Measurements from ENCODE around the gene TEF. TPM values are rescaled to one million over a fixed set of nuclear protein-coding genes. Genes with fewer than 3 reads are reported as not detected.
"Not testable (repeated sequence)": the region's sequence is repeated elsewhere in the genome, so short reads cannot be mapped to it uniquely, and the experiment has no call there.

The TEF gene
- total RNA-seq, 1 donor from 2014 or later: 26.3 TPM

DNA sequence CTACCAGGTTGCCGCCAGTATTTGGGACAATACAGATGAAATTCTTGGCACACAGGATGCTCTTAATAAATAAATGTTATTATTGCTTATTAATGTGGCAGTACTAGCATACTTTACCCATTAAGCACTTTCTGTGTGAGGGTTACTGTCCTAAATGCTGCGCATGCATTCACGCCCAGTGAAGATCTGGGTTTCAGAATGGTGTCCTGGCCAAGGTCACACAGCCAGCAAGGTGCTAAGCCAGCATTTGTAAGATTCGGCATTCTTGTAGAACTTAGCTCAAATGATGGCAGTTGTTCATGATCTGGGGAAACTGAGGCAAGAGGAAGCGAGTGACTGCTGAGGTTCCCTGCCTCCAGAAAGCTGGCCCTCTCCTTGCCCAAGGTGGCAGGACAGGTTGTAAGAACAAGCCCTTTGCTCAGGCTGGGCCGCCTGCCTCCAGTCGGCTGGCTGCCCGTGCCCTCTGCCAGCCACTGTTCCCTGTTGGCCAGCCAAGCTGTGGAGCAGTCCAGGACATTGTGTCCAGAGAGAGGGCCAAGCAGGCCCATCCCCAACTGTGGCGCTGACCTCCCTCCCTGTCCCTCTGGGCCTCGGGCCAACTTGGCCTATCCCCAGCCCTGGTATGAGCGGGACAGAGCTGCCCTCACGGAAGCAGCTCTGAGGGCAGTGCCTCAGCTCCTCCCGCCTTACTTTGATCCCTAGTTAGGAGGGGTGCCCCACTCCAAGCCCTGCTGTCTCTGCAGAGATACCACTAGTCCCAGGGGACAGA, 36.1 kb downstream of the TEF start:
- DNase-seq (ENCODE audit: low spot score): peak; percentile 100
- peak; percentile 57 for ATAC-seq

DNA sequence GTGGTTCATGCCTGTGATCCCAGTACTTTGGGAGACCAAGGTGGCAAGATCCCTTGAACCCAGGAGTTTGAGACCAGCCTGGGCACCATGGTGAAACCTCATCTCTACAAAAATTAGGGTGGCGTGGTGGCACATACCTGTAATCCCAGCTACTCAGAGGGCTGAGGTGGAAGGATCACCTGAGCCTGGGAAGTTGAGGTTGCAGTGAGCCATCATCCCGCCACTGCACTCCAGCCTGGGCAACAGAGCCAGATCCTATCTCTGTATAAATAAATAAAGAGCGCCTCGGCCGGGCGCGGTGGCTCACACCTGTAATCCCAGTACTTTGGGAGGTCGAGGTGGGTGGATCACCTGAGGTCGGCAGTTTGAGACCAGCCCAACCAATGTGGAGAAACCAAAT, 37.0 kb downstream of the TEF start:
- no peak for ATAC-seq
- no peak for DNase-seq (ENCODE audit: low spot score)

DNA sequence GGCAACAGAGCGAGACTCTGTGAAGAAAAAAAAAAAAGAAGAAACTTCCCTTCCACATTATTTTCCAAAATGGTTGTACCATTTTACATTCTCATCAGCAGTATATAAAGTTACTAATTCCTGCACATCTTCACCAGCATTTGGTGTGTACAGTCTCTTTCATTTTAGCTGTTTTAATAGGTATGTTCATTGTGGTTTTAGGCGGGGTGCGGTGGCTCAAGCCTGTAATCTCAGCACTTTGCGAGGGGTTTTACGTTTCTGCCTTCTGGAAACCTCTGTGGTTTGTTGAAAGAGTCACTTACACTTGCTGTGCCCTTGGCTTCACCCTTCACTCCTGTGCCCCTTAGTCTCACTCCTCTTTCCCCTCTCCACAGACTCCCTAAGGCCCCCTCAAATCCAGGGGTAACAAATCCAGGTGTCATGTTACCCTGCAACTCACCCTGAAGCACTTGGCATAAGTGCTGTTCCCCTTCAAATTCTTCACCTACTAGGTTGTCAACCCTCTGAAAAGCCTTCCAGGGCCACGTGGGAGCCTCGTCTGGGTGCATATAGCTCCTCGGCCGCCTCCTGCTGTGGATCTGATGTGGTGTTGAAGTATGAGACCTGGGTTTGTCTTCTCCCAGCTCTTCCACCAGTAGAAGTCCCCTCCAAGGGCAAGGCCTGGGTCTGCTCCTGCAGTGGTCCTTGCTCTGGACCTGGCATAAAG, 44.1 kb downstream of the TEF start:
- no peak for ATAC-seq
- no peak for DNase-seq (ENCODE audit: low spot score)

DNA sequence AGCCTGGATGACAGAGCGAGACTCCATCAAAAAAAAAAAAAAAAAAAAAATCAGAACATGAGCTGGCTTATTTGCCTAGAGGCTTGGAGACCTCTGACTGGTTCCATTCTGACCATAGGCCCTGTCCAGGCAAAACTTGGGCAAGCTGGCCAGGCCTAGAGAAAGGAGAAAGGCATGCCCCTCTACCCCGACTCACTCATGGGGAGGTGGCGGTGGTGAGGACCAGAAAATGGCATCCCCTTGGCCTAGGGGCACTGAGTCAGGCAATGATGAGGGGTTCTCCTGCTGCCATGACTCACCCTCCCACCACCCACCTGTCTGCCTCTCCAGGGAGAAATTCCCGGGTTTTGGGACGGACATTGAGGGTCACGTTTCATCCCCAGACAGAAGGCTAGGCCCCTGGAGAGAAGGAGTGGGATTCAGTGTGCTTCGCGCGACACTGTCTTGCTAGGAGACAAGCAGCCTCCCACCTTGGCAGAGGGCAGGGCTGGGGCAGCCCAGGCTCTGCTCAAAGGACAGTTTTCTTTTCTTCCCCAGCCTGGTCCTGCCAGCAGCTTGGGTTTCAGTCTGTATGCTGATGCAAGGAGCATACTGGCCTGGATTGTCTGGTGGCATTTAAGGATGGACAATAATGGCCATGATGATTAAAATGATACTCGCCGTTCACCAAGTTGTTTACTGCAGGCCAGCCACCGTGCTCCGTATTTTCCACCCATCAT, 47.6 kb downstream of the TEF start:
- peak; percentile 32 for ATAC-seq
- DNase-seq (ENCODE audit: low spot score): no peak

DNA sequence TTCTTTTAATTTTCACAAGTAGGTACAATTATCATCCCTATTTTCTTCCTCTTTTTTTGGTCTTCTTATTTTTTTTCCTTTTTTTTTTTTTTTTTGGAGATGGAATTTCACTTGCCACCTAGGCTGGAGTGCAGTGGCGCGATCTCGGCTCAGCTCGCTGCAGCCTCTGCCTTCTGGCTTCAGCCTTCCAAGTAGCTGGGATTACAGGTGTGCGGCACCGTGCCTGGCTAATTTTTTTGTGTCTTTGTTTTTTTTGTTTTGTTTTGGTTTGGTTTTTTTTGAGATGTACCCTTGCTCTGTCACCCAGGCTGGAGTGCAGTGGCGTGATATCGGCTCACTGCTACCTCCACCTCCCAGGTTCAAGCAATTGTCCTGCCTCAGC, 48.2 kb downstream of the TEF start:
- DNase-seq (ENCODE audit: low spot score): no peak
- ATAC-seq: no peak

DNA sequence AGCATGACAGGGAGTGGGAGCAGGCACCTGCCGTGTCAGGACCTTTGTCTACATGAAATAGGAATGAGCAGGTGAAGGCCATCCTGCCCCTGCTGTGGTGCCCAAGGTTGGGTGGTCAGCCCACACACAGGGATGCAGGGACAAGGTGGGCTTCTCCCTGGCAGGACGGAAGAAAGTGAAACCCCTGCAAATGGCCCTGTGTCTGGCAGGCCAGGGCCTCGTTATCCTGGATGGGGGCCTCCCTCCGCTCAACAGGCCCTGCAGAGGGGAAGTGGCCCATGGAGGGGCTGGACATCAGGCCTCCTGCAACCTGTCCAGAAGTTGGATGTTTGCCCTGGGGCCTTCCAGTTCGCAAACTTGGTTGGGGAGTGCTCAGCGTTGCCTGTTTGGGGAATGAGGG, 49.9 kb downstream of the TEF start:
- ATAC-seq (no peak), DNase-seq (ENCODE audit: low spot score) (no peak)

DNA sequence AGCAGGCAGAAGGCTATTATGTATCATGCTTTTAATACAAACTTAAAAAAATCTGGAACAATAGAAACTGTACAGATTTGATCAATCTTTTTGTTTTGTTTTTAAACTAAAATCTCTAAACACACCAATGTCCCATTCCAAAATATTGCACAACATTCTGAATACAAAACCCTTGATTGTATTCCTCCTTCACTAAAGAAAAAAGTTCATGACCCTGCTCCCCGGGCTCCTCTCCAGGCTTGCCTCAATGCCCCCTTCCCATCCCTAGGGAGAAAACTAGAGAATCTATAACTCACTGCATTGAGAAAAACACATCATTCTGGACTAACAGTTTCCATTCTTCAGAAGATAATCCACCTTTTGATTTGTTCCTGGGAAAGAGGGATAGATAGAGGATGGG, 51.7 kb downstream of the TEF start:
- not testable (repeated sequence) for DNase-seq (ENCODE audit: low spot score); ATAC-seq

DNA sequence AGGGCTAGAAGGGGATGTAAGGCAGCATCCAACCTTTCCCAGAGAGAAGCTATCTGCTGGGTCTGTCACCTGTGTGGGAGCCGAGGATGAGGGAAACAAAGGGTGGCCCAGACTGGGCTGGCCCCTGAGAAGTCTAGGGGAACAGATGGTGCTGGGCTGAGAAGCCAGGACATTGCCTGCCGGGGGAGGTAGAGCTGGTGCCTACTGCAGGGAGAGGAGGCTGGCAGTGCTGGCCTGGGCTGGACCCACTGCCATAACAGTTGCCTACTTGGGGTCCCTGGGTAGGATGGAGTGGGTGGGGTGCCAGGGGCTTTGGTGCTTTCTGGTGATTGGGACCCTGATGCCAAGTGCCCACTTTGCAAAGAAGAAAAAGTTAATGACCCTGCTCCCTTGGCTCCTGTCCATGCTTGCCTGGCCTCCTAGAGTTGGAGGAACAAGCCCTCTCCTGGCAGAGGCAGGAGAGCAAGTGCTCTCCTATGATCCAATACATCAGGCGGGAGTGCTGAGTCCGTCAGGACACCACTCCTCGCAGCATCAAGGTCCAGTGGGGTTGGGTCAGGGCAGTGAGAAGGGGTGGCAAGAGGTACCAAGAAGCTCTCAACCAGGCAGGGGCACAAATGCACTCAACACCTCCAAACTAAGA, 52.7 kb downstream of the TEF start:
- ATAC-seq: peak; percentile 56

DNA sequence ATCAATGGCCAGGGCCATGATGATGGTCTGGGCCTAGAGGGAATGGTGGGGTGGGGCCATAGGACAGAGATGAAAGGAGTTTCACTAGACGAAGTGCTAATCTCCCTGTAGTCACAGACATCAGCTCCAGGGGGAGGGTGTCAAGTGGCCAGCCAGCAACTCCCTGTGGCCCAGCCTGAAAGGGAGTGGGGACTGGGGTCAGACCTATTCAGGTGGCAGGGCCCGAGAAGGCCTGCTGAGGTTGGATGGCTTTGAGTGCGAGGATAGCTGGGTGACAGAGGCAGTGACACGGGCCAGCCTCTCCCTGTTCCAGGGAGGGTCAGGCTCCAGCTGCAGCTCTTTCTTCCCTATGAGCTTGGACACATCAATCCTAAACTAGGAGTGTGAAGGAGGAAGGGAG, 53.8 kb downstream of the TEF start:
- peak; percentile 2 for ATAC-seq
- no peak for DNase-seq (ENCODE audit: low spot score)

More for the DNA sequence above, 52.7 kb downstream of the TEF start:
- not testable (repeated sequence) for DNase-seq (ENCODE audit: low spot score)

DNA sequence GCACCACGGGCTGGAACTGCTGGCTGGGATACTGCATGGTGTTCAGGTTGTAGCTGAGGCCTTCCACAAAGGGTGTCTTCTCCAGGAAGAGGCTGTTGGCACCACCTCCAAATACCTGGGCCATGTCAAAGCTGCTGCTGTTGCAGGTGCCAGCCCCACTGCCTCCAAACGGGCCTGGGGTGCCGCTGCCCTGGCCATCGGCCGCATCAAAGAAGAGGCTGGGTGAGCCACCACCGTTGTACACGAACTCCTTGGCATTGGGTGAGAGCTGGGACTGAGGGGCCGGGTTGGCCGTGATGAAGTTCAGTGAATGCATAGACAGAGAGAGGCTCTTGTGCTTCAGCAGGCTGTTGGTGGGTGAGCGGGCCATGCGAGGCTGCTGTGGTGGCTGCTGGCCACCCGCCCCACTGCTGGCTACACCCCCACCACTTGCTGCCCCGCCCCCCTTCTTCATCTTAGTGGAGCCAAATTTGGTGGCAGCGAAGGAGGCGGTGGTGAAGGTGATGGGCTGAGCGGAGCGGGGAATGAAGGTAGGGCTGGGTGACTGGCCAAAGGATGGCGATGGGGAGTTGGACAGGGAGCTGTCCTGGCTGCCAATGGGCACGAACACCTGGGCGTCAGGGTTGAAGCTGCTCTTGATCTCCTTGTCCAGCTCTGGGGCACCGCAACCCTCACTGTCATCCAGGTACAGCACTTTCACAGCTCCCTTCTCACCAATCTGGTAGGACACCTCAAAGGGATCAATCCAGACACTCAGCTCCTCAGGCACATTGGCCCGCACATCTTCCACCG, 54.8 kb downstream of the TEF start:
- DNase-seq (ENCODE audit: low spot score) (no peak), ATAC-seq (peak; percentile 19)

DNA sequence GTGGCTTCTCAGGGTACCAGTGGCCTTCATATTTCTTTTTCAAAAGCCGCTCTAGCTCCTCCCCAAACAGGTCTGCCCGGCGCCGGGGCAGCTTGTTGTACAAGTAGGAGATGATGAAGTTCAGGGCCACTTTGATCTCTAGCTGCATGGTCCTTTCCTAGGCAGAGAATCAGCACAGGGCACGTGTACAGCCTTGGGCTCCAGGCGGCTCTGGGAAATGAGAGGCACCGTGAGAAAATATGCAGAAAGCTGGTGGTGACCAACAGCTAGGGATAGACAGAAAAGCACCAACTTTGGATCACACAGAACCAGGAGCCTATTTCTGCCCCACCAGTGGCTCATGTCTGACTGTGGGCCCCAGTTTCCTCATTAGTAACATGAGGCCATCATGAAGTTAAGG, 55.5 kb downstream of the TEF start:
- ATAC-seq: no peak
- DNase-seq (ENCODE audit: low spot score): no peak

DNA sequence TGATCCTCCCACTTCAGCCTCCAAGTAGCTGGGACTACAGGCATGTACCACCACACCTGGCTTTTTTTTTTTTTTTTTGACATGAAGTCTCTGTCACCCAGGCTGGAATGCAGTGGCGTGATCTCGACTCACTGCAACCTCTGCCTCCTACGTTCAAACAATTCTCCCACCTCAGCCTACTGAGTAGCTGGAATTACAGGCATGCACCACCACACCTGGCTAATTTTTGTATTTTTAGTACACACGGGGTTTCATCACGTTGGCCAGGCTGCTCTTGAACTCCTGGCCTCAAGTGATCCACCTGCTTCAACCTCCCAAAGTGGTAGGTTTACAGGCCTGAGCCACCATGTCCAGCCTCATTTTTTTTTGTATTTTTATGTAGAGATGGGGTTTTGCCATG, 58.8 kb downstream of the TEF start:
- DNase-seq (ENCODE audit: low spot score); ATAC-seq: not testable (repeated sequence)

DNA sequence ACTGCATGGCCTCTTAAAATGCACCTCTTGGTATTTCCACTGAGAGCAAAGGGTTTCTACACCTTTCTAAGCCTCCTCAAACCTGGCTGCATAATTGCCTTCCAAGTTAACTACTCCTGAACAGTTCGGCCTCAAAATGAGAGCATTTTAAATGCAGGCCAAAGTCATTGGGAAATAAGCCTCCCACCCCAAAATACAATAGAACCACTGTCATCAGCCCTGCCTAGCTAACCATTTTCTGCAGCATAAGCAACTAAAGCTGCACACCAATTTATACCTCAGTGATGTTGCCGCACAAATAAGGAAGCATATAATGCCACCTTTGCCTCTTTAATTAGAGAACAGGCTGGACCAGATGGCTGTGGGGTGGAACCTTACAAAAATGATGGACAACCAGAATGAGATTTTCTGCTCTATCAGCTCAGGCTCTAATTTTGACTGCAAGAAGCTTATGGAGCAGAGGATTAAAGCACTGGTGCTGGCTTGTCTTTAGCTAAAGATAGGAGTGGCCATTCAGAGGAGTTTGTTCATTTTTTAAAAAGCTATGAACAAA, 60.6 kb downstream of the TEF start:
- DNase-seq (ENCODE audit: low spot score): no peak
- no peak for ATAC-seq

DNA sequence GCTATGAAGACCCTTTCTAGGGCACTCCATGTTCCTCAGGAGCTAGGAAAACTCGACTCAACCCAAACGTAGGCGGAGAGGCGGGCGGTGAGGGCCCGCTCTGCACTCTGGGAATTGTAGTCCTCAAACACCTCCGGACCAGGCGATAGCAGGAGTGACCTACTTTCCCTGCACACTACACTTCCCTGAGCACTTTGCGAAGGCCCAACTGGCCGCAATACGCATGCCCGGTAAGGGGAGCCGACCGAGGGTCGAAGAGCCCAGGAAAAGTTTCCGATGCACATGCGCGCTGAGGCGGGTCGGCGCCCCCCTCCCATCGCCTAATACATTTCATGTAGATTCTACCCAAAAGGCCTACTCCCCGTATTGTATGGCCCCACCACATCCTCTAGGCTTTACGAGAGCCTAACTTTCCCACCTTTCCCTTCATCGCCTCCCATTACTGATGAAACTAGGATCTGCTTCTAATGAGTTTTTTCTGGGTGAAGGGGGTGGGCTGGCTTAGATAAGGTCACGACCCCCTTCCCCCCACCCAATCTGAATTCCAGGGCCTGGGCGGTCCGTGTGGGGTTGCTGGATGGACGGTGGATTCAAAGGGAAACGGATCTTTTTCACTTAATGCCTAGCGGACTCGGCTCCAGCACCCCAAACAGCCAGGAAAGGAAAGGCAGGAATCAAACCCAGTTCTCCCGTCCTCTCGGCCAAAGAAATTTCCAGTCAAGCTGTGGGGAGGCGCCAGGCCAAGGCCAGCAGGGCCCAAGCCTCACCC, 62.8 kb downstream of the TEF start:
- ATAC-seq (peak; percentile 53), DNase-seq (ENCODE audit: low spot score) (peak; percentile 92)

DNA sequence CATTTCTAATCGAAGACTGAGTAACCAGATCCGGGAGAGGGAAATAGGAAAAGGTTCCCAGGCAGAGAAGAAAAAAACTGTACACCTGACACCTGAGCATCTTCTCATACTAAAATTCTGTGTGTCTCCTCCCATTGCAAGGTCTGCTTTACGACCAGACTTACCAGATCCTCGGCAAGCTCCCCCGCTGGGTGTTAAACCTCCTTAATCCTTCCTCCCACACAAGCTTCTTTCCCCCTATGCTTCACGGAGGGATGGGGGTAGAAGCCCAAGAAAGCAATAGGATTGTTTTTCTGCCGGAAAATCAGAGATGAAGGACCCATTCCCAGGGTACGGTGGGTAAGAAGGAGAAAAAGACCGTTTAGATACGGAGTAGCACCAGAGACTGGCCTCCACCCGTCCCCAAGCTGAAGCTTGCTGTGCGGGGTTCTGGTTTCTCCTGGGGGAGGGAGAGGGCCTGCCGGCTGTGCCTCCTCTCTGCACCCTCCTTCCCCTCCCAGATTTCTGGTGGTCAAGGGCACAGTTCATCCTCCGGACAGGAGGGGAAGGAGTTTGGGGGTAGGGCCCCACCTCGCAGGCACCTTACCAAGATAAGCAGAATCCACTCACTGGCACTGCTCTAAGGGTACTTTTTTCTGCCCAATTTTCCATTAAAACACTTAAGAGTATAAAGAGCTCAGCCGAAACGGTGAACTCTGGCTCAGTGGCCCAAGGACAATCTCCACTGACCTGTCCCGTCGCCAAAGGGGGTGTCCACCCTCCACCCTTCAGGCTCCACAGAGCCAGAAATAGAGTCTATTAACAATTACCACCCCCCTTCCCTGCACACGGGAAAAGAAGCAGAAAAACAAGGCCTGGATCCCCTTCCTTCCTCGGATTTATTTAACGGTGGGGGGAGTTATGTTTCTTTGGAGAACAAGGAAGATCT, 63.7 kb downstream of the TEF start:
- DNase-seq (ENCODE audit: low spot score) (no peak), ATAC-seq (no peak)

DNA sequence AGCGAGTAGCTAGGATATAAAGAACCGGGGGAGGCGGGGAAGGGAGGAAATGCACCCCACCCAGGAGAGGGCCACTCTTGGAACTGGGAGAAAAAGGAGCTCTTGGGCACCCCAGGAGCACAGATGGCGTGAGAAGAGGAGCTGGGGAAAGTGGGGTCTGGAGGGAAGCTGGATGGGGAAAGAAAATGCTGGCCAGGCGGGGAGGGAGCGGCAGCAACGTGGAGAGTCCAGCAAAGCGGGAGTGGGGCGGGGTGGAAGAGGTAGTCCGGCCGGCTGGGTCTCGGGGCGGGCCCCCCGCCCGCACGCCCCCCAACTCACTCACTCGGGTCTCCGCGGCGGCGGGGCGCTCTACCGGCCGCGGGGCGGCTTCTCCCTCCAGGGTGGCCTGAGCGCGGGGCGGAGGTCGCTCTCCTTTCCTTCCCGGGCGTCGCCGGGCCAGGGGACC, 64.3 kb downstream of the TEF start:
- DNase-seq (ENCODE audit: low spot score) (peak; percentile 59), ATAC-seq (no peak)

DNA sequence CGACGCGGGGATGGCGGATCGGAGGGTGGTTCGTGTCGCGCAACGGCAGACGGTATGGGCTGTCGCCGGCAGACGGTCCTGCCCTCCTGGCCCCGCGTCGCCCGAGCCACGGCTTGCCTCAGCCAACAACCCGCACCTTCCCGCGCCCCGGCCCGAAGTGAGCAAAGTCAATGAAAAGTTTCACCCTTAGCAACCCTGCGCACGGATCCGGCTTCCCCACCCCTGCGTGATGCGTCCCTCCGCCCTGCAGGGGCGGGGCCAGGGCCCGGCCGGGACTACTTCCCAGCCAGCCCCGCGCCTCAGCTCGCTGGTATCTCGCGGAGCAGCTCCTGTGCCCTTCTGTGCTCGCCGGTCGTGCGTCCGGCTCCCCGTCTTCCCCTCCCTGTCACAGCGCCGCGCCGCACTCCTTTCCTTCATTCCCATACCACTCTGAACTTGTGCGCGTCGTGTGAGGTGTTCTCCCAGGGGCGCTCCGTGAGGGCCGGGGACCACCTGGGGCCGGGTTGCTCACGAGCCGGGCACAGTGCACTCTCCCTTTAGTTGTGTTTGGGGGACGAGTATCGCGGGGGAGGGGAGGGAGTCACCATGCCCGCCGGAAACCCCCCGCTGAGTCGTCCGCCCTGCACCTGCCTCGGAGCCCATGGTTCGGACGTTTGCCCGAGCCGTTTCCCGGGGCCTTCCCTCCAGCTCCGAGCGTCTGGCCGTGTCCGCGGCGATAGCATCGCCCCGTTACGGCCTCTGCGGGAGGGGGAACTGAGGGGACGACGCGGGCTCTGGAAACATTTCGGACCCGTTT, 65.1 kb downstream of the TEF start, which contains the start of gene TOB2:
Gene TOB2, minus strand, starts transcription at position 163 of the 796 bp plus-strand sequence. CDS start 9,456 bp downstream, outside the sequence.
- ATAC-seq (peak; percentile 72), DNase-seq (ENCODE audit: low spot score) (peak; percentile 98)

Measured in left lobe of liver (tissue), 2 donors.